ELF-1 (cell line): ENCODE results near the gene GFOD1.

Experiments used
- DNase-seq: peaks from one replicate; pipeline ENCODE4 v3.0.0-alpha.2; 2016; ENCODE audit warnings: low read depth, low spot score

The GFOD1 gene

DNA sequence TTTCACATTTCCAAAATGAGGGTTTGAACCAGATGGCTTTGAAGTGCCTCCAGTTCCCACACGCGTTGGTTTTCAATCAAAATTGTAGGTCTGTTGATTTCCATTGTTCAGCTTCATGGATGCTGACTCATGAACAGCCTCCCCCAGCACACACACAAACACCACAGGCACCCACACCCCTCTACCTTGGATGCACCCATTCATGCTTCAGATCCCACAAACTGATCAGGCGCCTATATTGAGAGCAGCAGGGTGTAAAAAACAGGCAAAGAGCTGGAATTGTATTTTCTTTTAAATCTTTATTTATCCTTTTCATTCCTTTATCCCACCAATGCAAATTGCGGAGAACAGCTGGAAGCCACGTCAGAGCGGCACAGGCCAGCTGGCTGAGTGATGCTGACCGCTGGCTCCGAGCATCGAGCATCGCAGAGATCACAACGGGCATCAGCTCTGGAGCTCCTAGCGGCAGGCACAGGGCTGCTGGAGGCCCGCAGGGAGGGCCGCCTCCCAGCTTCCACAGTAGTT is 129.8 kb downstream of the GFOD1 start:
- peak; percentile 43 for DNase-seq

DNA sequence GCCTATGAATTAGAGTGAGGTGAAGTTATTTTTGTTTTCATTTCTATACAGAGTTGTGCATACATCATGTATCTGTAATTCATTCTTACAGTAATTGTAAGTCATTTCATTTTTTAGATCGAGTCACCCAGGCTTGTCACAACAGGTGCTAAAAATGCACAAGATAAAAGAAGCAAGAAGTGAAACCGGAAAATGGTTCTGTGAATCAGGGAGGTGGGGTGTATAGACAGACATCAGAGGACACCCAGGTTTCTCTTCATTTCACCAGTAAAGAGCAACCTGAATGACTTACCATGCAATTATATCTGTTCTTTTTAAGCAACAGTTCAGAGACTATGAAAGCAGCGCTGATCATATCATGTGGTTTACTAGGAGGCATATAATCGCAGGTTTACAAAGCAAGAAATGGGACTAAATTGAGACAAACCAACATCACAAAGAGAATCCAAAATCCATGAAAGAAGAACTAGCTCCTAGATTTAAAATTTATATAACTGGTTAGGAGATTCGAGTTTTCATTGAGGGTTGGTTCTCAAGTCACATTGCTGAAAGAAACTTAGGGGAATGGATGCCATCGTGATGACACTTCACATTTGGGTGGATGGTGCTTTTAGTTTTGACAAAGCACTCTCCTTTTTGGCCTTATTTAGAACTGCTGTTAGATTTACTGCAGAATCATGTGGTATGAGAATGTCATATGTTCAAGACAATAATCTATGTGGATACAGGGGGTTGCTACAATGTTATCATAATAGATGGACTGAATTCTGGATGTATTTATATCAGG is 131.2 kb downstream of the GFOD1 start:
- DNase-seq: no peak

DNA sequence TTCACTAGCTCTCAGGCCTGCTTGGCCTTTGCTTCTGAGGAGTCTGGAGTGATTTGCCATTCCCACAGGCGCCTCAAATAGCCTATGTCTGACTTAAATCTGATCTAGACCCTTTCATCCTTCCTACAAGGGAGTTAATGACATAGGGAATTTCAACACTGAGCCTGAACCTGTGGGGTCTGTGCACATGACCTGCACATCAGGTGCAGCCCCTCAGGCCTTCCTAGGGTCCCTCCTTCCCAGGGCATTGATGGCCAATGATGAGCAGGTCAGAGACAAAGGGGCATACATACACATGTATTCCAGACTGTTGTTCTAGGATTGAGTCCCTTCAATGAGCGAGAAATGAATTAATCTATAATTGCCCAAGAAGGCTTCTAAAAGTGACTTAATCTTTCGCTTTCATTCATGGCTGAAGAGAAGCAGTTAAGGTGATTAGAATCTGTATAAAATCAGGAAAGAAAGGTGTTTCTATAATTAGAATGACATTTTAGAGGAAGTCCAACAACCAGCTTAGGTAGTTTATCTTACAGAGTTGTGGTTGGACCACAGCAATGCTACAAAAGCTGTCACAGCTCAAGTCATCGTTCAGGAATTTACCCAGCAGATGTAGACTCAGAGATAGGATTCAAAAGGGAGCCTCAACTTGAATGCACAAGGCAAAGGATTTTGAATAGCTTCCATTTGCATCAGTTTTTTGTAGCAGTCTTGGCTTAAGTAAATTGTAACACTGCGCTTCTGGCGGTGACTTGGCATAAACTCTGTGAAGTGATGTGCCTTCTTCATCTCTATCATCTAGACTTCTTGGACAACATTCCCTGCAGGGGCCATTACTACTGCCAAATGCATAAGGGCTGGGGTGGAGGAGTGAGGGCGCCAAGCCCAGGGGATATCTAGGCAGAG is 132.1 kb downstream of the GFOD1 start:
- DNase-seq: no peak

DNA sequence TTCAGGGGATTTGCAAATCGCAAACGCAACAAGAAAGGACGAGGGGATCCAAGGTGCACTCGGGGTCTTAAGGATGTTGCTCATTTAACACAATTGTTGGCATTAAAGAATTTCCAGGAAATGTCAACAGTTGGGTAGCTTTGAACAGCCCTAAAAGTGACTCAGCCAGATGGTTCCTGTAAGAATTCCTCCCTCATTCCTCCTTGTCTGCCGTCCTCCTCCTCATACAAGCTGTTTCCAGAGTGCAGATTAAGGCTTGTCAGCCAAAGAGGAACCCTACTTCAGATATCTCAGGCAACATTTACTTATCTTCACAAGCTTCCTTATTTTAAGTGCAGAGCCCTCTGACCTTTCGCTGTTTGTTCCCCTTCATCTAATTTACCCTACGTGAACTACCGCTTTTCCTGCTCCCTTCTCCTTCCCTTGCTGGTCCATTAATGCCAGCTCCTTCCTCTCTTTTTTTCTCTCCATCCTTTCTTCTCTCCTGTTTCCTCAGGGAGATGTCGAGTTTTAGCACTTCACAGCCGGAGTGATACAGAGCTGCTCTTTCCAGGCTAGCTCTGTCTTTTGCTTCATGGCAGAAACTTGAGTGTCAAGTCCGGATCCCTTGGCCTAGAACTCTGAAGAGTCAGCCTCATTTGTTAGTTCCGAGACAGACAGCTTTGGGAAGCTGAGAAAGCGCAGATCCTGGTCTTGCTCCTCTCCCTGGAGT is 132.9 kb downstream of the GFOD1 start:
- peak; percentile 32 for DNase-seq

DNA sequence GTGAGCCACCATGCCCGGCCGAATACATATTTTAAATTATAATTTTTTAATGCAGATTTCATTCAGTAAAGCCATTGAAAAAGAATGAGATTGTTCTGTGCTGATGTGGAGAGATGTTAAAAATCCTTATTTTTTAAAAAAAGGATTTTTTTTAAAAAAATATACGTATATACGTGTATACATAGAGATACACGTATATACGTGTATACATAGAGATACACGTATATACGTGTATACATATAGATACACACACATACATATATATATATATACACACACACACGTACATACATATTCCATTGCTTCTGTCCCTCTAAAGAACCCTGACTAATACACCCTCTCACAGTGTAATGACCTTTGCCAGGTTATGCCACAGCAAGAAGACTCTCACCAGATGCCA is 135.2 kb downstream of the GFOD1 start:
- no peak for DNase-seq

DNA sequence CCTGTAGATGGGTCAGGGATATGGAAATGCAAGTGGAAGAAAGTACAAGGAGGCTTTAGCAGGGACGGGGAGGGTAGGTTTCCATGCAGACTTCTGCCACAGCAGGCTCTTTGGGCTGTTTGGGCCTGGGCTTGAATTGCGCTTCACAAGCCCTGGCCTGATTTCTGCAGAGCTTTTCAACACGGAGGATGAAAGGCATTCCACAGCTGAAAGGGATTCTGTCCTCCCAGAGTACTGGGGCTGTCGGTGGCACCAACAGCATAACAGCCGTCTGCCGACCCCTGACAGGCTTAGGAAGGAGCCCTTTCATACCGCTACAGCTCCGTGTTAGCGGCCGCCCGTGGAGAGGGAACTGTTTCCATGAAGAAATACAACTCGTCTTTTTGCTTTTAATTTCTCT is 136.1 kb downstream of the GFOD1 start:
- DNase-seq: peak; percentile 81

DNA sequence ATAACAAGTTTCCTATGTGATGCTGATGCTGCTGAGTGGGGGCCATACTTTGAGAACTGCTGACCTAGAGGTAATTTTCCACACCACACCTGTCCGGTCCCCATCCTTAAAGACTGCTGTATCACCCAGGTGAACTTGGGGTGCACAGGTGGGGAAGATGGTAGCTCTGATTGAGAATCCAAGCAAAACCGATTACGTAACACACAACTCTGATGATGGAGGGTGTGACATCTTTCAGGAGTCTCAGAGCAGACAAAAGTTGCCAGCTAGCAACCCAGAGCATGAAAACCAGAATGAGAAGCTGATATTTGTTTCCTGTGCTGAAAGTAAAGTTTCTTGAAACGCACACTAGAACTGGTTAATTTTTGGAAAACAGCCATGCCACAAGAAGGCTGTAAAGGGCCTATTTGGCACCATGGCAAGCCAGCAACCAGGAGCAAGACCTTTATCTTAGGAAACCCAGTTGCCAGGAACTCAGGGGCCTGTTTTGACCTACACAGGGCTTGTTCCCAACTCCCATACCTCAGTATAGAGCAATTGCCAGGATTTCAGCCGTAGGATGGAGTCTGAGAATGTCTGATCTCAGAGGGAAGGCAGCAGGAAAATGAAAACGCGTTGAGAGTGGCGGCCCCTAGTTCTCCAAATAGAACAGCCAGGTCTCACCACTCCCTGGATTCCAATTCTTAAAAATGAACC is 137.4 kb downstream of the GFOD1 start:
- no peak for DNase-seq

DNA sequence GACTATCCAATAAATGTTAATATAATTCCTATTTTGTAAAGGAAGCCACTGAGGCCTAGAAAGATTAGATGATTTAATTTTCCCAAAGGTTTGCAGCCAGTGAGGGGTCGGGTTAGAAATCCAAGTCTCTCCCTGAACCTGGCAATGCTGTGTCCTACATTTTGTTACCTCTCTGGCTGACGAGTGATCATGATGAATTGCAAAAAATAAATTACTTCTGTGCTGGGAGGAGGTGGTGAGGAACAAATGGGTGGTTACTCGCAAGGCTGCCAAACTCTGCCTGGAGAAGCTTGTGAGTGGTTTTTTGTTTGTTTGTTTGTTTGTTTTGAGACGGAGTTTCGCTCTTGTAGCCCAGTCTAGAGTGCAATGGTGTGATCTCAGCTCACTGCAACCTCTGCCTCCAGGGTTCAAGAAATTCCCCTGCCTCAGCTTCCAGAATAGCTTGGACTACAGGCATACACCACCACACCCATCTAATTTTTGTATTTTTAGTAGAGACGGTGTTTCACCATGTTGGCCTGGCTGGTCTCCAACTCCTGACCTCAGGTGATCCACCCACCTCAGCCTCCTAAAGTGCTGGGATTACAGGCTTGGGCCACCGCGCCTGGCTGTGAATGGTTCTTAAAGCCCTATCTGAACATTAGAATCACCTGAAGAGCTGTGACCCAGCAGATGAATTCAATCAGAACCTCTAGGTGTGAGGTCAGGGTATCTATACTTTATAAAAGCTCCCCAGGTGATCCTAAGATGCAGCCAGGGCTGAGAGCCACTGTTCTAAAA is 138.9 kb downstream of the GFOD1 start:
- no peak for DNase-seq

DNA sequence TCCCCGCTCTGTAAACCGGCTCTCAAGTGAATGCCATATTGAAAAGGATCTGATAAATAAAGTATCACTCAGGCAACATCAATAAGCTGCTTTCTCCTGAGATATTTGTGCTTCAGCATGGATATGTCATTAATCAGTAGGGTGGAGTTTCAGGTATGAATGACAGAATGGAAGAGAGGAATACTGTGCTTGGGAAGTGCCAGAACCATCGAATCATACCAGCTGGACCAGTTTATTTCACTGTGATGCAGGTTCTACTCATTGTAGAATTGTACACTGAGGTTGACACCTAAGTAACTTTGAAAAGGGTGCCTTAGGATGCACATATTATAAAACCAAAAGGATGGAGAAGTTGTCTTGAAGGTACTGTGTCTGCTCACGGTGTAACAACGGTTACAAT is 141.2 kb downstream of the GFOD1 start:
- no peak for DNase-seq

DNA sequence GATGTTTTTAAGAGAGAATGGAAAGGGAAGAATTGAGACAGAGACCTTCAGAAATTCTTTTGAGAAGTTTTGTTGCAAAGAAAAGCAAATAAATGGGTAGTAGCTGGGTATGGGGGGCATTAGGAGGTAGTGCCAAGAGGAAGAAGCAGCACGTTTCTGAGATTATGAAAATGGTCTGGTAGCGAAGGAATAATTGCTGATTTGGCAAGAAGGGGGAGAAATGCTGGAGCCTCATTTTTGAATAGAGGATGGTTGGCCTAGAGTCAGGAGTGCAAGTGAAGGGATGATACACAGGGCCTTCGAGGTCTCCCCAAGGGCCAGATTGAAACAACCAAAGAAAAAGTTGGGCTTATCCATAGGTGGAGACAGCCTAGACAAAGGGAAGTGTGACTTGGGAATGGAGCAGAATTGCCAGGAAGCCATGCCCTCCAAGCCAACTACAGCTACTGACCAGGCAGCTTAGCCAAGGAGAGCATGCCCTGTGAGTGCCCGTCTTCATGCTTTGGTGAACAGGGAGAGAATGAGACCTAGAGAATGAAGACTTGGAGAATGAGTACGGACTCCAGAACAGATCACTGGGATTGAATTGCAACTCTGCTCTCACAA is 144.9 kb downstream of the GFOD1 start:
- no peak for DNase-seq

DNA sequence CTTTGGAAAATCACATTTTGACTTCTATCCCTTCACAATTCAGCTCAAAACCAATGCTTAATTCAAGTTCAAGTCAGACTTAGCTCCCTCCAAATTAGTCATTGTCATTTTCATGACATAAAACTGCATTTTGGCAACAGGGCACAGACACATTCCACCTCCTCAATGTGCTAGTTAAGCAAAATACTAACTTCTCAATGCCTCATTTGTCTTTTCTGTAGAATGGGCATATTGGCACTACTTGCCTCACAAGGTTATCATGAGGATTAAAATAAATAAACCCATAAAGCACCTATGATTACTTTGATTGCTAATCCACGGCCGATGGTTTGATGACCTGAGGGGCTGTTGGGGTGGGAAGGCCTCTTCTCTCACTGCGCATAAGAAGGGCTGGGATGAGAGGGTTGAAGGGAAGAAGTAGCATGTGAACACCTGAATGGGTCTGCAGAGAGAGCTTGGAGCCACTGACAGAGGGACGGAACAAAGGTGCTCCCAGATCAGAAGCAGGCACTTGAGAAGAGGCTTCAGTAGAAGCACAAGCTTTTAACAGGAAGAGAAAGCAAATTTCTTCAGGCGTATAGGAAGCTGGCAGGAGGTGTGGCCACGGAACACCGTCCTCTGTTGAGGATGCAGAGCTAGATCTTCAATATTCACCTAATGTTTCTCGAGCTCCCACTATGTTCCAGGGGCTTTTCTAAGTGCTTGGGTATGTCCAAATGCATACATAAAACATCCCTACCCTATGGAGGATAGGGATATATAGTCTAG is 147.4 kb downstream of the GFOD1 start:
- DNase-seq: no peak

DNA sequence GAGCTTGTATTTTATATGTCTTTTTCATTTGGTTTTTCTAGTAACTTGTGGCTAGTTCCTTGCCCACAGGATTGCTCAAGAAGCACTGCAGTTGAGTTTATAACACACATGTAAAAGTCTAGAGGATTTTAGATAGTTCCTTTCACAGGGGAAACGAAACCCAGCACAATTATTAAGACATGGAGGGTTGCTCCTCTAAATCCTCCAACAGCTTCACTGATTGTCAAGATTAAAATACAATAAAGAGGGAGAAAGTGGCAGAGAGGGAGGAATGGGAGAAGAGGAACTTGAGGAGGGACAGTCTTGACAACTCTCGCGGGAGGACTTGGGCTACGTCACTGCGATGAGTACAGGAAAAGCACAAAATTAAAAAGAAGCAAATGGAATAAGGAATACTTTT is 149.4 kb downstream of the GFOD1 start:
- DNase-seq: no peak

DNA sequence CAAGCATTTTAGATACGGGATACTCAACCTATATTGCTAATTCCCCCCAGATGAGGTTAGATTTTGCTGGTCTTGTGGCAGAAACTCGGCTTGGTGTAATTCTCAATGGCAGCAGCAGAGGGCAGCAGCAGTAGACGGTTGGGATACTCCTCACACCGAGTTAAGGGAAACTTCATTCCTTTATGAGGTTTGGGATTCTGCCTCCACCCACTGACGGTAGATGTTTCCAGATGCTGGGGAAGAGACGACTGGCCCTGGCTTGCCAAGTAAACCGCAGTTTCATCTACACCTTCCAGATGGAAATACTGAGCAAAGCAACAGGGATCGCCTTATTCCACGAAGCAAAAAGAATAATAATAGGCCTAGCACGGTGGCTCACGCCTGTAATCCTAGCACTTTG is 150.8 kb downstream of the GFOD1 start:
- DNase-seq: peak; percentile 90

DNA sequence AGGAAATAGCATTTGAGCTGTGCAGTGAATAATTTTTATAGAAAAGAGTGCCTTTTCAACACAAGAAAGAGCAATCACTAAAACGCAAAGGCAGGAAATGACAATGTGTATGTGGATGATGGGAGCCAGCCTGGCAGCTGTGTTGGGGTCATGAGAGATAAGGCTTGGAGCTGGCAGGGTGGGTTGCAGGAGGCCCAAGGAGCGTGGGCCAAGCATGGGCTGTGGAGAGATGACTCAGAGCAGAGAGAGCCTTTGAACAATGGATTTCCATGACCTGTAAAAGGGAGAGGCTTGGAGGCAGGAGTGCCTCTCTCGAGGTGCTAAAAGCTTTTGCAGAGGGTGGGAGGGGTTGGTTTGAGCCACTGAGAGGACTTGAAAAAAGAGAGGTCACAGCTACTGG is 152.4 kb downstream of the GFOD1 start:
- DNase-seq: peak; percentile 30

DNA sequence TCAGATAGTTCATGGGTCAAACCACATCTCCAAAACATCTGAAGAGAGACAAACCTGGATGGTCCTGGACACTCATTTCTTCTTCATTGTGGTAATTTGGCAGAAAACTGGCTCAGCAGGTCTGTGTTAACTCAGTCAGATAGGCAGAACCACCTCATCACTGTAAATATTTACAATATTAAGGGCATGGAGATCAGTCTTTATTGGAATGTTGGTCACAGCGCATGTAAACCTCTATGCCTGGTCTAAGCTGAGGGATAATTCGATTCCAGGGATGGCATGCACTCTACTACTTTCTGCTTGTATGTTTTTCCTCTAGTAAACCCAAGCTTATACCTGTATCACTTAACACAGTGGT is 155.1 kb downstream of the GFOD1 start:
- no peak for DNase-seq

DNA sequence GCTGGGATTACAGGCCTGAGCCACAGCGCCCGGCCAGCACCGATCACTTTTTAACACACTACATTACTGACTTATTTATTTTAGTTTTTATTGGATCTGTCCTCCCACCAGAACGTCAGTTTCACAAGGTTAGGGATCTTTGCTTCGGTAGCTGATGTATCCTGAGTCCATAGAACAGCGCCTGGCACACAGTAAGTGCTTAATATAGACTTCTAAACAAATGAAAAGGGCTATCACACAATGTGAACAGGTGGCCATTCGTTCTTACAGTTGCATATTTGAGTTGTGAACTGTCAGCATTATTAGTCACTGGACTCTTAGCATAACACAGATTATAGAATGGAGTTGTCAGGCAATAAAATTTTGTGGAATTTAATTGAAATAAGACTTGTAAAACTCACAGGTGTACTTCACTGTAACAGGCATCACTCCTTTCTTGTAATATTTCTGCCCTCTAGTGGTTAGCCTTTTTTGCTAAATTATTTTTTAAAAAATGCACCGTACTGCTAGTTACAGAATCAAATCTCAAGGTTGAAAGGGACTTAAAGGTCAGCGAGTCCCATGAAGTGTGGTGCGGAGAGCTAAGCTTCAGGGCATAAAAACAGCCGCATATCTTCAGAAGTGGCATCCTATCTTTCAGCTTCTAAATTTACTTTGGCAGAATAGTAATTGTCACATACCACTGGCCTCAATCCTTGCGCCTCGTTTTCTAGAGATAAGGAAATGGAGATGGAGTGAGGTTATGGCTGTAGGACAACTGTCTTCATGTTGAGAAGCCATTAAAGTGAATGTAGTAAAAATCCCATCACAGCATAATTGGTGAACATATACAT is 155.7 kb downstream of the GFOD1 start:
- DNase-seq: no peak

DNA sequence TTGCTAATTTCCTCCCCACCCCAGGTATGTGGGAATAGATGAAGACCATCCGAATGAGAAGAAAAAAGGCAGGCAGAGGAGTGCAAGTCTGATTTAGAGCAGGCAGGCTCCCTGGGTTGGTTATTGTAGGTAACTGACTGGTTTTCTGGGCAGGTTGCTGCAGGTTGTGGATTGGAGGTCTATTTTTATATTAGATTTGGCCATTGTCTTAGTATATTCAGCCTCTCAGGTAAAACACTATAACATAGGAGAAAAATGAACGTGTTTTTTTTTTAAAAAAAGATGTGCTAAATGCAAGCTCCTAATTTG is 158.6 kb downstream of the GFOD1 start:
- DNase-seq: no peak

DNA sequence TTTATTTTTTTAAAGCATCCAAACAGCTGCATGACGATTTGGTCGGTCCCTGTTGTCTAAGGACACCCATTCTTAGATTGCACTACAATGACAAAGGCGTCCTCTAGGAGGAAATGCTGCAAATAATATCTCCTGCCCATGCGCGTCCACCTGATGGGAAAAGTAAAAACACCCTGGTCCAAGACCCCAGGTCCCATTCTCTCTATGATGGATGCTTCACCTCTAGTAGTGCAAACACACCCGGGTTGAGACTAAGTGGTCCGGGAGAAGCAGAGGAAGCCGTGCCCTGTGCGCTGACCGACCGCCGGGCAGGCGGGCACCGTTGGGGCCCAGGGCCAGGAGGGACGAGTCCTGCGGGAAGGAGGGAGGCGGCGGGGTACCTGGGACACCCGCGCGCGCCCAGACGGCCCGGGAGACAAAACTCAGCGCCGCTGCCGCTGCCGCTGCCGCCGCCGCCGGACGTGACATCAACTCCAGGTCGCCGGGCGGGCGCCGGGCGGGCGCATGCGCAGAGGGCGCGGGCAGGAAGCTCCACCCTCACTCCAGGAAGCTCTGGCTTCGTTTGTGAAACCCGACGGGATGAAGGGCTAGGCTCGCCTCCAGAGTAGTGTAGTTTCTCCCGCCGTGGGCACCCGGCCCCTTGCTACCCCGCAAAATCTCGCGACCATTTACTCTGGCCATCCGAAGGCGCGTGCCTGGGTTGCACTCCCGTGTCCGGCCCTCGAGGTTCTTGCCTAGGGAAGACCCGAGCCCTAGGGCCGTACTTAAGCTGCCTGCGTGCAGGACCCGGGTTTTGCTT is 159.1 kb downstream of the GFOD1 start, which contains the start of gene TBC1D7:
TBC1D7 (minus strand) TSS at position 462 of the 799 bp plus-strand sequence. CDS start 1,639 bp downstream, outside the sequence.
- DNase-seq: peak; percentile 97
